Right lobe of liver (tissue), 6 donors: ENCODE results near the gene CIITA. TPM values are rescaled to one million over a fixed set of nuclear protein-coding genes. Genes with fewer than 3 reads are reported as not detected.

ENCODE experiments used
- ATAC-seq, 4 donors: fragments of 200-7000 bp; cut with Tn5 transposase; one replicate each; pipeline ENCODE4 v1.9.1; 2020; ENCODE audit warnings: mild to moderate bottlenecking in 4 of 4, moderate library complexity in 4 of 4
- DNase-seq, 3 donors: peaks; one replicate each; pipeline ENCODE4 v3.0.0-alpha.2; 2020
- H3K27ac ChIP-seq, 3 donors: fragments of 200-600 bp; one replicate each; pipeline ENCODE4 v1.8.0; 2022
- H3K27me3 ChIP-seq, 2 donors: fragments of 200-600 bp; one replicate each; pipeline ENCODE4 v1.8.0; 2022
- H3K36me3 ChIP-seq, 4 donors: fragments of 200-600 bp; sonication (generic) in 1 of 4; one replicate each; pipeline versions ENCODE4 v1.5.1 to v1.8.0; 2017 to 2022; ENCODE audit warnings: control low read depth in 1 of 4
- H3K4me1 ChIP-seq, 4 donors: fragments of 200-600 bp; sonication (generic) in 1 of 4; one replicate each; pipeline versions ENCODE4 v1.5.1 to v1.8.0; 2017 to 2022; ENCODE audit warnings: control low read depth in 1 of 4
- H3K4me3 ChIP-seq, 3 donors: fragments of 200-600 bp; one replicate each; pipeline ENCODE4 v1.8.0; 2022
- H3K9me3 ChIP-seq, 4 donors: fragments of 200-600 bp; sonication (generic) in 1 of 4; one replicate each; pipeline versions ENCODE4 v1.5.1 to v1.8.0; 2017 to 2022; ENCODE audit warnings: control low read depth in 1 of 4
- POLR2A ChIP-seq: fragments of 450-650 bp; IDR thresholded peaks from one replicate; pipeline ENCODE4 v1.6.1; 2017; ENCODE audit warnings: antibody characterized with exemption, mild to moderate bottlenecking
- WGBS: methylation state at CpG from one replicate; pipeline ENCODE4 v1.1.6; 2018; ENCODE audit warnings: low coverage, low lambda C conversion rate; ENCODE audit not compliant: insufficient coverage; ENCODE audit errors: missing lambda C conversion rate; 5-methylcytosine and 5-hydroxymethylcytosine counted together
- intact Hi-C, 2 donors: fragments of 100-400 bp; cut with DNase I; formaldehyde crosslinking; loops; one replicate each; pipeline versions ENCODE4 v1.11.2 to v1.14.1; 2022
- total RNA-seq, 6 experiments: library from RNA; depleted of rRNA in 2 of 6; stranded (reverse); fragments of >200 nt in 2 of 6; fragmentation: NEBNext Ultra II Directional in 3 of 6; extraction: Animal tissue kit (Norgen Biotek cat#: 25700) in 3 of 6; gene quantifications; one replicate each; pipeline versions ENCODE4 v1.1.0 to v1.2.4, GENCODE V29; 2016 to 2023
- TF ChIP-seq, protein P1 (sequence below), 4 donors: fragments of 200-600 bp in 3 of 4; fragments of 450-650 bp in 1 of 4; IDR thresholded peaks; one replicate each; pipeline versions ENCODE4 v1.5.1 to v1.8.0; 2016 to 2022; ENCODE audit warnings: antibody characterized with exemption in 4 of 4, mild to moderate bottlenecking in 2 of 4
- donor health status: DM: no; HTN: yes; CAD: no.
- donor health status: DM: no; HTN: no; CAD: no.
- donor health status: DM: no; HTN: no; CAD: no.
- donor health status: DM: no; HTN: yes; CAD: no.
- donor health status: DM: no; HTN: yes; CAD: no.

CIITA gene
- total RNA-seq, 6 experiments from 2014 or later: 0.95 to 6.4 (median 3.3) TPM

DNA sequence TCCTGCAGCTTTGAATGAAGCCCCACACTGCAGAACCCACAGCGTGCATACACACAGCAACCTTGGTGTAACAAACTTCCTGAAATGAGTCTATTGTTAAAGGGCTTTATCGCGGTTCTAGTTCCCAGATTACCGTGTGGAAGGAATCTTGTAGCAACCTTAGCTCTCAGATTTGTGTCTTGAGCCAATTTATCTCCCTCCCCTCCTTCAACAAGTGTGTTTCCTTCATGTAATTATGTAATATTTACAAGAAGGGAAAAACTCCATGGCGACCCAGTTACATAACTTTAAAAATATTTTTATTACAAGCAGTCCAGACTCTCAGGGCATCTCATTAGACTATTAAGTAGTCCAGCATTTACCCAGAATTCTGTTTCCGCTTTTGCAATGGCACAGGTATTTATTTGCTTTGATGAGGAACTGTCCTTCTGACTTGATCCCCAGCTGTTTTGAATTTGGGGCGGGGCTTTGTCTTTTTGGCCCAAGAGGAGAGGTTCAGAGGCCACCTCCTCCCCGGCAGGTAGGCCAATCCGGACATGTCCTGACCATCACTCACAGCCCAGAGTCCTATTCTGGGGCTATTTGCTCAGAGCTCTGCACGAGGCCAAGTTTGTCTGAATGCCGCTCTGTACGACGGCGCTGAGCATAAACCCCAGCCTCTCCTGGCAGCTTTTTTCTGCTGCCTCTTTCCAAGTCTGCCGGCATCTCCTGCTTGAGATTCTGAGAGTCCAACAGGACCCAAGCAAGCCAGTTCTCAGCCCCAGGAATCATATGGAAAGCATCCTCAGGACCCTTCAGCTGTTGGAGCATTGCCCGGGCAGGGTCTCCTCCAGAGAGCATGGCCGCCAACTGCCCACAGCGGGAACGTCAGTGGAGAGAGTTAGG, 103.0 kb downstream of the CIITA start:
- intact Hi-C loops: loop anchor here (5.0 to 10.0 kb wide), 2 partner anchors 375 to 377 kb away; no protein-coding TSS in a partner anchor
- WGBS: 47% methylated on average over 17 of the region's 19 CpGs
- Histone ChIP-seq H3K9me3 (no peaks in the 10 kb centered on the region), H3K27me3 (no peaks in the 10 kb centered on the region), H3K36me3 (peaks cover 0 to 6% (median 0%) of the 10 kb centered on the region in 4 donors), H3K4me3 (no peak overlapping the region), H3K27ac (peak overlapping the region; percentile 34 to 66 (median 36)), H3K4me1 (peaks cover 0 to 8% (median 4%) of the 10 kb centered on the region in 4 donors)
- no peak for TF ChIP-seq POLR2A
- TF ChIP-seq, protein P1, sequence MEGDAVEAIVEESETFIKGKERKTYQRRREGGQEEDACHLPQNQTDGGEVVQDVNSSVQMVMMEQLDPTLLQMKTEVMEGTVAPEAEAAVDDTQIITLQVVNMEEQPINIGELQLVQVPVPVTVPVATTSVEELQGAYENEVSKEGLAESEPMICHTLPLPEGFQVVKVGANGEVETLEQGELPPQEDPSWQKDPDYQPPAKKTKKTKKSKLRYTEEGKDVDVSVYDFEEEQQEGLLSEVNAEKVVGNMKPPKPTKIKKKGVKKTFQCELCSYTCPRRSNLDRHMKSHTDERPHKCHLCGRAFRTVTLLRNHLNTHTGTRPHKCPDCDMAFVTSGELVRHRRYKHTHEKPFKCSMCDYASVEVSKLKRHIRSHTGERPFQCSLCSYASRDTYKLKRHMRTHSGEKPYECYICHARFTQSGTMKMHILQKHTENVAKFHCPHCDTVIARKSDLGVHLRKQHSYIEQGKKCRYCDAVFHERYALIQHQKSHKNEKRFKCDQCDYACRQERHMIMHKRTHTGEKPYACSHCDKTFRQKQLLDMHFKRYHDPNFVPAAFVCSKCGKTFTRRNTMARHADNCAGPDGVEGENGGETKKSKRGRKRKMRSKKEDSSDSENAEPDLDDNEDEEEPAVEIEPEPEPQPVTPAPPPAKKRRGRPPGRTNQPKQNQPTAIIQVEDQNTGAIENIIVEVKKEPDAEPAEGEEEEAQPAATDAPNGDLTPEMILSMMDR (IDR thresholded peaks at IDR 0.05): no peak
- ATAC-seq (peak; percentile 97 to 99 (median 98)), DNase-seq (peak; percentile 84 to 92 (median 92))

DNA sequence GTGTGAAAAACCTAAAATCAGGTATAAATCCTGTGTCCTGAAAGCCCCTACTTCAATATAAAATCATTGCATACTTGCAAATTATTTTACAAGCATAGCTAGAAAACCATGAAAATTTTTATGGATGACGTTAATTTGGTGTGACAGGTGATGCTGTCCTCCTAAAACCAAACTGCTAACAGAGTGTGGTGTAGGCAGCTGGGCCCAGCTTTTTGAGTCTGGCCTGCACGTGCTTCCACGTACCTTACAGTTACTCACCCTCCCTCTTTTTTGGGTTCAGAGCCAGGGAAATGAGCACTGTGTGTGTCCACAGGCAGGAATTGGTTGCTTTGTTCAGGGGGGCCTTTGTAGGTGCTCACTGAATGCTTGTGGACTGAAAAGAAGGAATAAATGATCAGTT, 103.8 kb downstream of the CIITA start:
- Histone ChIP-seq H3K9me3 (no peaks in the 10 kb centered on the region), H3K4me1 (peaks cover 0 to 8% (median 4%) of the 10 kb centered on the region in 4 donors), H3K27ac (peak overlapping the region in 1 of 3 donors; percentile 66), H3K4me3 (no peak overlapping the region), H3K36me3 (peaks cover 0 to 6% (median 0%) of the 10 kb centered on the region in 4 donors), H3K27me3 (no peaks in the 10 kb centered on the region)
- intact Hi-C loops: no loop called here
- no peak for TF ChIP-seq POLR2A
- TF ChIP-seq, protein P1 (IDR thresholded peaks at IDR 0.05): no peak
- 100% methylated on average over 1 of the region's 3 CpGs for WGBS
- ATAC-seq (no peak), DNase-seq (no peak)

DNA sequence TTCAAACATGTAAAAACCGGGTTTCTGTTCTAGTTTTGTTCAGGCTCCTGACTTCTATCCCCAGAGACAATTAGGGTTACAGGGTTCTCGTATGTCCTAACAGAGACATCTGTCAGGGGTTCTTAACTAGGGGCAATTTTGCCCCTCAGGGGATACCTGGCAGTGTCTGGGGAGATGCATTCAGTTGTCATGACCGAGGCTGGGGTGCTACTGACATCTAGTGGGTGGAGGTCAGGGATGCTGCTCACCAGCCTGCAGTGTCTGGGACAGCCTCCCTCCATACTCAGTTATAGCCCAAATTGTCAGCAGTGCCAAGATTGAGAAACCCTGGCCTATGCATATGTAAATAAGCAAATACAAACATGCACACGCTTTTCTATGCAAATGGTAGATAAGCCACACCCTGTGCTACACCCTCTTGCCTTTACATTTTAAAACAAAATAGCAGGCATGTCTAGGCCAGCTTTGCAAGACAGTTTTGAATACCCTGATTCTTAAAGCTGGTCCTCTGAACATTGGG, 104.8 kb downstream of the CIITA start:
- Histone ChIP-seq H3K36me3 (peaks cover 0 to 6% (median 0%) of the 10 kb centered on the region in 4 donors), H3K4me1 (peaks cover 0 to 8% (median 4%) of the 10 kb centered on the region in 4 donors), H3K27ac (no peak overlapping the region), H3K4me3 (no peak overlapping the region), H3K9me3 (no peaks in the 10 kb centered on the region), H3K27me3 (no peaks in the 10 kb centered on the region)
- TF ChIP-seq, protein P1 (IDR thresholded peaks at IDR 0.05): peak in 3 of 4 donors; percentile 21 to 34 (median 31)
- TF ChIP-seq POLR2A: no peak
- WGBS: 87% methylated on average over 3 of the region's 4 CpGs
- DNase-seq: peak in 1 of 3 donors; percentile 35
- intact Hi-C loops: no loop called here
- peak in 2 of 4 donors; percentile 25 to 32 for ATAC-seq

DNA sequence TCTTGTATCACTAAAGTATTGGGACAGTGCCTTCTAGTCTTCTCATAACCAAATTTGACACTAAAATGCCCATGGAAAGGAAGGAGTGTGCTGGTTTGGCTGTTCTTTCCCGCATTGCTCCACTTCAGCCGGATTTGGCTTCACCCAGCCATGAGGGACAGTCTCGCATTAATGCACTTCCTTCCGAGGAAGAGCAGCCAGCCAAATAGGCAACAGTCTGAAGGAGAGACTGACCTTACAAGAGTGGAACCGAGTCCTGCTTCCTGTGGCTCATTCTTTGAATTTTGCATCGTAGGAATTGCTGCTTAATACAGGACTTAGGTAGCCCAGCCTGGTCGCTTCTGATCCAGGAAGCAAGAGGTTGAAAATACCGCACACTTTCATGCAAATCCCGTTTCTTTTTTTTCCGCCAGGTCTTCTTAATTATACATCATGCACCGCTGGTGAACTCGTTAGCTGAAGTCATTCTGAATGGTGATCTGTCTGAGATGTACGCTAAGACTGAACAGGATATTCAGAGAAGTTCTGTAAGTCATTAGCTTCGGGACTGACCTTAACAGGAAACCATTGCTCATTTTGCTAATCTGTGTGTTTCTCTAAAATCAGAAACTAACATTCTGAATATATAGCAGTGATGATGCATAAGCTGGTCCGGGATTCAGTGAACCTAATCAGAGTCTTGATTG, 105.6 kb downstream of the CIITA start:
- H3K27ac ChIP-seq: peak overlapping the region in 1 of 3 donors; percentile 13
- WGBS: 68% methylated on average over 14 of the region's 15 CpGs

More for the DNA sequence above, 105.6 kb downstream of the CIITA start:
- Histone ChIP-seq H3K9me3 (no peaks in the 10 kb centered on the region), H3K4me3 (no peak overlapping the region), H3K36me3 (peaks cover 0 to 9% (median 0%) of the 10 kb centered on the region in 4 donors), H3K27me3 (no peaks in the 10 kb centered on the region), H3K4me1 (peaks cover 0 to 8% (median 4%) of the 10 kb centered on the region in 4 donors)
- DNase-seq (no peak), ATAC-seq (peak in 2 of 4 donors; percentile 7 to 15)
- intact Hi-C loops: no loop called here
- no peak for TF ChIP-seq POLR2A
- TF ChIP-seq, protein P1 (IDR thresholded peaks at IDR 0.05): no peak
